Ectodermal cell (in vitro differentiated cells): Measurements from ENCODE around the gene KIF15.

Experiments
- H3K27ac ChIP-seq: 2 replicates; pipeline ENCODE4 v1.7.0; 2013; ENCODE audit warnings: mild to moderate bottlenecking, low read depth, low read length; ENCODE audit not compliant: insufficient read depth, poor library complexity, severe bottlenecking
- H3K27me3 ChIP-seq: 2 replicates; pipeline ENCODE4 v1.7.0; 2013; ENCODE audit warnings: mild to moderate bottlenecking, low read length; ENCODE audit not compliant: insufficient read depth, control insufficient read depth, poor library complexity, severe bottlenecking
- H3K36me3 ChIP-seq: one replicate; pipeline ENCODE4 v1.7.0; 2013; ENCODE audit warnings: low read length; ENCODE audit not compliant: control insufficient read depth, insufficient read depth
- H3K4me1 ChIP-seq: one replicate; pipeline ENCODE4 v1.7.0; 2013; ENCODE audit warnings: low read length; ENCODE audit not compliant: control insufficient read depth, insufficient read depth
- H3K4me3 ChIP-seq: 2 replicates; pipeline ENCODE4 v1.7.0; 2013; ENCODE audit warnings: low read depth, low read length, control low read depth; ENCODE audit not compliant: insufficient read depth
- H3K9me3 ChIP-seq: 2 replicates; pipeline ENCODE4 v1.7.0; 2013; ENCODE audit warnings: mild to moderate bottlenecking, low read length, moderate library complexity; ENCODE audit not compliant: control insufficient read depth
- WGBS, 2 experiments: methylation state at CpG; one replicate each; pipeline ENCODE4 v1.1.7; 2013; ENCODE audit warnings: missing lambda C conversion rate in 2 of 2; 5-methylcytosine and 5-hydroxymethylcytosine counted together

Gene KIF15

DNA sequence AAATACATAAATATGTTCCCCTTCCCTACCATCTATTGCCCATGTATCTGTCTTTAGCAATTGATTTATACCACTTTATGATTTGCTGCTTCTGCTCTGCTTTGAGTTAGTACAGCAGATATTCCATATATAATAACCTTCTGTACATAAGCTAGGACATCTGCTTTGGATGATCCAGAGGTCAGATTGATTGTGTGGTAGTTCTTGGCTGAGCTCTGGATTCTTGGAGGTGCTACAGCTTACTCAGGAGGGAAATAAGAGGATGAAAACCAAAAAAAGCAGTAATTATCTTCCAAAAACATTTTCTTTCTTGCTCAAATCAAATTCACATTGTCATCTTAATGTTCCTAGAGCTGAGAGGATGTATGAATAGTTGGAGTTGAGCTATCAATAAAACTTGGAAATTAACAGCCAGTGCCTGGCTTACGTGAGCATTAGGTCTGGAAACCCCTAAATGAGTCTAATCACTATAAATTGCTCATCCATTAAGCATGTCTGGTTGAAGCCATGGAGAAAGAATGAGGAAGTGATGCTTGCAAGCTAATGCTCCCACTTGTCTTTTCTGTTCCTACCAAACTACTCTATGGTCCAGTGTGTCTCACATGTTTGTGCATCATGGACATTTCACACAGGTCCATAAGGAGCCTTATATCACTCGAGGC lies 63.8 kb downstream of the KIF15 start:
- no peak overlapping the region for H3K27ac ChIP-seq
- H3K27me3 ChIP-seq: no peaks in the 10 kb centered on the region
- WGBS, 2 experiments: 94 to 100% methylated on average over 1 of the region's 2 CpGs
- no peaks in the 10 kb centered on the region for H3K4me1 ChIP-seq
- no peaks in the 10 kb centered on the region for H3K9me3 ChIP-seq
- no peak overlapping the region for H3K4me3 ChIP-seq
- peaks cover 35% of the 10 kb centered on the region for H3K36me3 ChIP-seq

DNA sequence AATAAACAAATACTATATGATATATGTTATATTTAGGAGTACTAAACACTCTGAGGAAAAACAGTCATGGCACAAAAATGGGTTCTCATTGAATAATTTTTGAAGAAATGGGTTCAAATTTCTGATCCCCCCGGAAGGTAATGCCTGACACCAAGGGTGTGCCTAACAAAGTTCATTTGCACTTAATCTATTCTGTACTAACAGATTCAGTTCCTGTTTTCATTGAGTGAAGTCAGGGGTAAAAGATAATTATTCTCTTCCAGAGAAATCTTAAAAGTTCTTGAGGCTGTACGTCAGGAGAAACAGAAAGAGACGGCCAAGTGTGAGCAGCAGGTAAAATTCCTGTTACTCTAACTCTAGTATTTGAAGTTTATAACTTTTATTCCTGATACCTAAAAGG lies 65.6 kb downstream of the KIF15 start:
- Histone ChIP-seq H3K27ac (no peak overlapping the region), H3K9me3 (no peaks in the 10 kb centered on the region), H3K4me1 (no peaks in the 10 kb centered on the region), H3K4me3 (no peak overlapping the region), H3K36me3 (peaks cover 44% of the 10 kb centered on the region), H3K27me3 (no peaks in the 10 kb centered on the region)
- WGBS, 2 experiments: 88 to 97% methylated on average over 3 of the region's 3 CpGs

DNA sequence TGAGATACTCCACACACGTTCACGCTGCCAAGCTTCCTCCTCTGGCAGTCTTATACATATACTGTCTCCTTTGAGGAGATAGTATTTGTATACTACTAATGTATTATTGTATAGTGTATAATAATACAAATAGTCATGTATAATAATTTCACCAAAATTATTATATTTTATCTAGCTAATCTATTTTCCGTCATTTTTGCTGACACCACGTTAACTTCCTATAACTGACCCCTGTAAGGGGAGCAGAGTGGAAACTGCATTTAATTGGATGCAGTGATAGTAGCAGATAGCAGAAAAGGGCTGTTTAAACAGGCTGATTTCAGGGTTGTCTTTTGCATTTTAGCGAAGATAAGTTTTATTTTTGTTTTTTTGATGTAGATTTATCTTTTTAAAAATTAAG lies 69.6 kb downstream of the KIF15 start:
- Histone ChIP-seq H3K27me3 (no peaks in the 10 kb centered on the region), H3K4me3 (no peak overlapping the region), H3K36me3 (peaks cover 40% of the 10 kb centered on the region), H3K27ac (no peak overlapping the region), H3K4me1 (no peaks in the 10 kb centered on the region), H3K9me3 (no peaks in the 10 kb centered on the region)
- WGBS, 2 experiments: 96 to 98% methylated on average over 2 to 5 of the region's 5 CpGs

DNA sequence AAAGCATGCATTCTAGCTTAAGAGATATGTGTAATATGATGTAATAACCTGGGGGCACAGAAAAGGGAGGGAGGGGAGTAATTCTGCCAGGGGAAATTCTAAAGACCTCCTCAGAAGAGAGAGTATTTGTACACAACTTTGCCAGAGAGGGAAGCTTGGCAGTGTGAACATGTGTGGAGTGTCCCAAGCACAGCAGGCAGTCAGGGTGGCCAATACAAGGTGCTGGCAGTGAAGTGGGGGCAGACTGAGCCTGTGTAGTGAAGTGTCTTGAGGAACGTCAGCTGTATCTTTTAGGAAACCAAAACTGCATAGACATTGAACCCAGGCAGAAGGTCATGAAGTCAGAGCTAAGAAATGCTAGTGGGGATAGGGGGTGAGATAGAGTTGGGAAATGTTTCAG lies 70.4 kb downstream of the KIF15 start:
- WGBS, 2 experiments: 91% methylated on average over 1 of the region's 1 CpG

DNA sequence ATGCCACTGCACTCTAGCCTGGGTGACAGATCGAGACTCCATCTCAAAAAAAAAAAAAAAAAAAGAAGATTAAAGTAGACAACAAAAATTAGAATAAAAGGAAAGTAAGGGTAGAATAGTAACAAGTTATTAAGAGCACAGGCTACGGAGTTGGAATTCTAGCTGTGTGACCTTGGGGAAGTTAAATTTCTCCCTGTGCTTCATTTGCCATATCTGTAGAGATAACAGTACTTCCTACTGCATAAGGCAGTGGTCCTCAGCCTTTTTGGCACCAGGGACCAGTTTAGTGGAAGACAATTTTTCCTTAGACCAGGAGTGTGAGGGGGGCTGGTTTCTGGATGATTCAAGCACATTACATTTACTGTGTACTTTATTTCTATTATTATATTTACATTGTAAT lies 71.4 kb downstream of the KIF15 start:
- no peak overlapping the region for H3K4me3 ChIP-seq
- no peaks in the 10 kb centered on the region for H3K9me3 ChIP-seq
- H3K27me3 ChIP-seq: no peaks in the 10 kb centered on the region
- peaks cover 38% of the 10 kb centered on the region for H3K36me3 ChIP-seq
- no peak overlapping the region for H3K27ac ChIP-seq
- 93 to 100% methylated on average over 1 to 2 of the region's 2 CpGs for WGBS, 2 experiments
- H3K4me1 ChIP-seq: no peaks in the 10 kb centered on the region

More for the DNA sequence above, 70.4 kb downstream of the KIF15 start:
- no peak overlapping the region for H3K4me3 ChIP-seq
- no peaks in the 10 kb centered on the region for H3K9me3 ChIP-seq
- no peaks in the 10 kb centered on the region for H3K27me3 ChIP-seq
- H3K4me1 ChIP-seq: no peaks in the 10 kb centered on the region
- no peak overlapping the region for H3K27ac ChIP-seq
- H3K36me3 ChIP-seq: peaks cover 43% of the 10 kb centered on the region

DNA sequence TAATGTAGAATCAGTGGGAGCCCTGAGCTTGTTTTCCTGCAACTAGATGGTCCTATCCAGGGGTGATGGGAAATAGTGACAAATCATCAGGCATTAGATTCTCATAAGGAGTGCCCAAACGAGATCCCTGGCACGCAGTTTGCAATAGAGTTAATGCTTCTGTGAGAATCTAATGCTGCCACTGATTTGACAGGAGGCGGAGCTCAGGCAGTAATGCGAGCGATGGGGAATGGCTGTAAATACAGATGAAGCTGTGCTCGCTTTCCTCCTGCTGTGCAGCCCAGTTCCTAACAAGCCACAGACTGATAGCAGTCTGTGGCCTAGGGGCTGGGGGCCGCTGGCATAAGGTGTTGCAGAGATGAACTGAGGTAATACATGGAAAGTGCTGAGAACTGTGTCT lies 71.8 kb downstream of the KIF15 start:
- H3K9me3 ChIP-seq: no peaks in the 10 kb centered on the region
- no peaks in the 10 kb centered on the region for H3K27me3 ChIP-seq
- H3K36me3 ChIP-seq: peaks cover 39% of the 10 kb centered on the region
- WGBS, 2 experiments: 94% methylated on average over 7 of the region's 7 CpGs
- H3K4me1 ChIP-seq: no peaks in the 10 kb centered on the region
- no peak overlapping the region for H3K27ac ChIP-seq
- no peak overlapping the region for H3K4me3 ChIP-seq

DNA sequence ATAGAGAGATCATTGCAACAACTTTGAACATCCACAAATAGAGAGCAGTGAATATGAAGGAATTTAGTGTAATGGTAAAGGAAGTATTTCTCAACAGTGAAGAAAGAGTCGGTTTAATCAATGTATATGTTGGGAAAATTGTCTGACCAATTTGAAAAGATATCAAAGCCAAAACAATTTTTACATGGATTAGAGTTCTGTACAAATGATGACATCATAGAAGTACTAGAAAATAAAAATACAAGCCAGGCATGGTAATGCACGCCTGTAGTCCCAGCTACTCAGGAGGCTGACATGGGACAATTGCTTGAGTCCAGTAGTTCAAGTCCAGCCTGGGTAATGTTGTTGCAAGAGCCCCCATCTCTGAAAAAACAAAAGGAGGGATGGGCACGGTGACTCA lies 74.1 kb downstream of the KIF15 start:
- 94 to 96% methylated on average over 3 of the region's 3 CpGs for WGBS, 2 experiments
- Histone ChIP-seq H3K4me1 (no peaks in the 10 kb centered on the region), H3K9me3 (no peaks in the 10 kb centered on the region), H3K27ac (no peak overlapping the region), H3K36me3 (peaks cover 48% of the 10 kb centered on the region), H3K4me3 (no peak overlapping the region), H3K27me3 (no peaks in the 10 kb centered on the region)

DNA sequence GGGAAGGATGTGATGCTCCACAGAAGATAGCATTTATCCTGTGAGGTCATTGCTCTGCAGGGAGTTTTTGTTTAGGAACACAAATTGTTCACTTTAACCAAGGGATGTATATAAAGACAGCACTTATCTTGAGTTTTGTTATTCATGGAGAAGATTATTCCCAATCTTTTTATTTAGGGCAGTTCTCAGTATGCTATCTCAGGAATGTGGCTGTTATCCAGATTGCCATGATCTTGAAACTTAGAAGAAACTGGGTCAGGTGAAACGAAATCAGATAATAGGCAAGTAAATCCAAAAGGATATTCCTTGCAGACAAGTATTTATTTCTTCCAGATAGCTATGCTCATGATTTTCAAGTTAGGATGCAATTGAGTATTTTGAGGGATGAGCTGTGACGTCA lies 80.8 kb downstream of the KIF15 start:
- H3K4me3 ChIP-seq: no peak overlapping the region
- H3K4me1 ChIP-seq: no peaks in the 10 kb centered on the region
- H3K27ac ChIP-seq: no peak overlapping the region
- 100% methylated on average over 2 of the region's 2 CpGs for WGBS, 2 experiments
- H3K27me3 ChIP-seq: no peaks in the 10 kb centered on the region
- H3K36me3 ChIP-seq: peaks cover 61% of the 10 kb centered on the region
- H3K9me3 ChIP-seq: no peaks in the 10 kb centered on the region

DNA sequence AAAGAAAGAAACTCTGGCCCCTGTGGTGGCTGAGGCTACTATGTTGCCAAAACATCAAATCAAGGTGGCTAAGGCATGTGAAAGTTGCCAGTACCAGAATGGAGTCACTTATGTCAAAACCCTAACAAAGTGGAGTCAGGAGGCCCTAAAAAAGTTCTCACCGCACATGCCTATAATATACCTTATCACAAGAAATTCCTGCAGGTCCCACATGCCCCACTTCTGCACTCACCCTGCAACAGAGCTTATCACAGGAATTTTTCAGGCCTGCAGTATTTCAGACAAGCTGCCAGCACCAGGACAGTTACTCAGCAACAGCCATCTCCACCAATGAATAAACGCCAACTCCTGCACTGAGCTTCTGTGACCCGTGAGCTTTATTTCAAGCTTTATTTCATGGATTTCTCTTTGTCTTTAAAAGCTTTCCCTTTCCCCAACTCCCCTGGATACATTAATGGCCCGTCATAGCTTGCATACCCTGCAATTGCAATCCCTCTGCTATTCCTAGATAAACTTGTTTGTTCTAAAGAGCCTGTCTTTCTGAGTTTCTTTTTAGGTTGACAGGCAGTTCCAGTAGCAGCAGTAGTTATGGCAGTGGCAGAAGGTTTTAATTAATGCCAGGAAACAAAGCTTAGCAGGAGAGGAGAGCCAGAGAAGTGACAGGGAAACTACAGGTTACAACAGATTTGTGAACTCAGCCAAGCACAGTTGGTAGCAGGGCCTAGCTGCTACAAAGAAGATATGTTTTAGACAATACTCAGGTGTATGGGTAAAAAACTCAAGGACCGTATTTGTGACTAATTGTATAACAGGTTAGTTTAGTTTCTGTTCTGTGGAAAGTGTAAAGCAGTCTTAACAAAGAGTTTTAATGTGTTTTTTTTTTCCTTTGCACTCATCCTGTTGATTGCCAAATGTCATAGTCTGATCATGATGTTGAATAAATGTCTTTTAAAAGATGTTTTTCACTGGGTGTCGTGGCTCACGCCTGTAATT lies 84.2 kb downstream of the KIF15 start:
- Histone ChIP-seq H3K9me3 (no peaks in the 10 kb centered on the region), H3K36me3 (peaks cover 35% of the 10 kb centered on the region), H3K4me3 (no peak overlapping the region), H3K27me3 (no peaks in the 10 kb centered on the region), H3K27ac (no peak overlapping the region), H3K4me1 (no peaks in the 10 kb centered on the region)
- 95% methylated on average over 7 of the region's 7 CpGs for whole genome bisulfite sequencing, 2 experiments

DNA sequence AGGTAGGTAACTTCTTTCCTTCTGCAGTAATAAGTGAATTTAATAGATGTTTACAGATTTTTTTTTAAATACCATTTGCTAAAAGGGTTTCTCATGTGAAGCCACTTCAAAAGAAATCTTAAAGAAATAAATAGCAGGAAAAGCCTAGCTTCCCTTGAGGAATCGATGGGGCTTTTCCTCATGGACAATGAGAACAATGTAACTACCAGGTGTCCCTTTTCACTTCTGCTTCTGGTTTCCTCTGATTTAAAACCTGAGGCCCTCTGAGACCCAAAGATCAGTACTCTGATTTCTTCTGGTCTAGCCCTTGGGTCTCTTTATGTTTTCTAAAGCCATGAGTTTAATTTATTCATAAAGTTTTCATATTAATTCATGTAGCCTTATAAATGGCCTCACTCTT lies 87.0 kb downstream of the KIF15 start:
- no peaks in the 10 kb centered on the region for H3K27me3 ChIP-seq
- no peak overlapping the region for H3K4me3 ChIP-seq
- H3K4me1 ChIP-seq: no peaks in the 10 kb centered on the region
- H3K9me3 ChIP-seq: no peaks in the 10 kb centered on the region
- H3K27ac ChIP-seq: no peak overlapping the region
- peaks cover 27% of the 10 kb centered on the region for H3K36me3 ChIP-seq
- 88 to 98% methylated on average over 1 of the region's 1 CpG for WGBS, 2 experiments
